ENCODE data around the gene CGREF1.
"Not testable (repeated sequence)": the region's sequence is repeated elsewhere in the genome, so short reads cannot be mapped to it uniquely, and the experiment has no call there.

Gene CGREF1

GRCh38 chr2:27088634-27089033 is 30.3 kb downstream of the CGREF1 start:
- no peak for DNase-seq (ENCODE audit: low spot score)

- DNase-seq (ENCODE audit: low spot score): no peak
Measured at GRCh38 chr2:27087823-27088410, 31.0 kb downstream of the CGREF1 start.

- DNase-seq (ENCODE audit: low spot score): peak; percentile 72
Measured at GRCh38 chr2:27086724-27087593, 32.0 kb downstream of the CGREF1 start, which contains the start of gene KHK. KHK (plus strand) TSS chr2:27086772; CDS start chr2:27087260, 488 bp downstream.

- DNase-seq (ENCODE audit: low spot score): peak; percentile 88
Measured at GRCh38 chr2:27086090-27086723, 32.7 kb downstream of the CGREF1 start.

GRCh38 chr2:27085673-27086089 is 33.2 kb downstream of the CGREF1 start:
- DNase-seq (ENCODE audit: low spot score): no peak

GRCh38 chr2:27085062-27085672 is 33.8 kb downstream of the CGREF1 start:
- DNase-seq (ENCODE audit: low spot score): no peak

- DNase-seq (ENCODE audit: low spot score): no peak
Measured at GRCh38 chr2:27084297-27085061, 34.4 kb downstream of the CGREF1 start.

- DNase-seq (ENCODE audit: low spot score): no peak
Measured at GRCh38 chr2:27083410-27084296, 35.3 kb downstream of the CGREF1 start.

- no peak for DNase-seq (ENCODE audit: low spot score)
Measured at GRCh38 chr2:27082773-27083409, 36.0 kb downstream of the CGREF1 start.

- DNase-seq (ENCODE audit: low spot score): no peak
Measured at GRCh38 chr2:27081984-27082772, 36.8 kb downstream of the CGREF1 start.

GRCh38 chr2:27080603-27080936 is 38.4 kb downstream of the CGREF1 start:
- DNase-seq (ENCODE audit: low spot score): no peak

GRCh38 chr2:27080140-27080469 is 38.8 kb downstream of the CGREF1 start:
- no peak for DNase-seq (ENCODE audit: low spot score)

GRCh38 chr2:27079233-27080139 is 39.4 kb downstream of the CGREF1 start:
- DNase-seq (ENCODE audit: low spot score): no peak

GRCh38 chr2:27078267-27079194 is 40.4 kb downstream of the CGREF1 start, which contains the start of gene EMILIN1:
EMILIN1 (plus strand) TSS chr2:27078615; CDS start chr2:27079066, 451 bp downstream.
- peak; percentile 88 for DNase-seq (ENCODE audit: low spot score)

- no peak for DNase-seq (ENCODE audit: low spot score)
Measured at GRCh38 chr2:27077231-27077630, 41.7 kb downstream of the CGREF1 start.

- no peak for DNase-seq (ENCODE audit: low spot score)
Measured at GRCh38 chr2:27076323-27076722, 42.6 kb downstream of the CGREF1 start.

- DNase-seq (ENCODE audit: low spot score): not testable (repeated sequence)
Measured at GRCh38 chr2:27075566-27075871, 43.4 kb downstream of the CGREF1 start.
